HG03342 (cell line): Measurements from ENCODE around the gene DENND5A.
"Not testable (repeated sequence)": the region's sequence is repeated elsewhere in the genome, so short reads cannot be mapped to it uniquely, and the experiment has no call there.

Source experiments
- ATAC-seq: cut with Tn5 transposase; IDR thresholded peaks from one replicate; pipeline ENCODE4 v1.9.1; 2021; ENCODE audit warnings: mild to moderate bottlenecking, moderate library complexity; ENCODE audit not compliant: unreplicated experiment

DENND5A gene

GRCh38 chr11:9266132-9266736 is 1.1 kb upstream of the DENND5A start:
- ATAC-seq: no peak

GRCh38 chr11:9264316-9265210 is 587 bp downstream of the DENND5A start:
- peak; percentile 20 for ATAC-seq

- ATAC-seq: peak; percentile 64
These were observed 1.3 kb downstream of the DENND5A start for GRCh38 chr11:9263840-9264315.

GRCh38 chr11:9260838-9261146 is 4.4 kb downstream of the DENND5A start:
- not testable (repeated sequence) for ATAC-seq

- ATAC-seq: no peak
These were observed 4.9 kb downstream of the DENND5A start for GRCh38 chr11:9259981-9260837.

GRCh38 chr11:9258279-9258678 is 6.9 kb downstream of the DENND5A start:
- not testable (repeated sequence) for ATAC-seq

GRCh38 chr11:9254416-9254815 is 10.7 kb downstream of the DENND5A start:
- no peak for ATAC-seq

- ATAC-seq: no peak
These were observed 12.1 kb downstream of the DENND5A start for GRCh38 chr11:9253086-9253485.

GRCh38 chr11:9251311-9251710 is 13.8 kb downstream of the DENND5A start:
- ATAC-seq: no peak

- ATAC-seq: peak; percentile 83
These were observed 15.0 kb downstream of the DENND5A start for GRCh38 chr11:9250139-9250582.

GRCh38 chr11:9249252-9249651 is 15.9 kb downstream of the DENND5A start:
- no peak for ATAC-seq

GRCh38 chr11:9247863-9248262 is 17.3 kb downstream of the DENND5A start:
- ATAC-seq: no peak

- ATAC-seq: not testable (repeated sequence)
These were observed 28.9 kb downstream of the DENND5A start for GRCh38 chr11:9236242-9236641.

- ATAC-seq: no peak
These were observed 32.7 kb downstream of the DENND5A start for GRCh38 chr11:9232482-9232881.

GRCh38 chr11:9231848-9232177 is 33.3 kb downstream of the DENND5A start:
- peak; percentile 47 for ATAC-seq

GRCh38 chr11:9230296-9230695 is 34.9 kb downstream of the DENND5A start:
- no peak for ATAC-seq

- no peak for ATAC-seq
These were observed 37.1 kb downstream of the DENND5A start for GRCh38 chr11:9228091-9228490.

- ATAC-seq: no peak
These were observed 39.3 kb downstream of the DENND5A start for GRCh38 chr11:9225748-9226298.

GRCh38 chr11:9222654-9223053 is 42.5 kb downstream of the DENND5A start:
- ATAC-seq: no peak

- not testable (repeated sequence) for ATAC-seq
These were observed 44.3 kb downstream of the DENND5A start for GRCh38 chr11:9220853-9221252.

- ATAC-seq: no peak
These were observed 45.6 kb downstream of the DENND5A start for GRCh38 chr11:9219572-9219971.
